K562 (cell line): ENCODE measurements around the gene ZBP1. TPM values are rescaled to one million over a fixed set of nuclear protein-coding genes. Genes with fewer than 3 reads are reported as not detected.

ENCODE experiments used
- ATAC-seq: fragments of 200-7000 bp; cut with Tn5 transposase; 3 replicates; pipeline ENCODE4 v1.9.1; 2020; ENCODE audit warnings: moderate library complexity
- BruUV-seq: library from RNA; stranded (reverse); fragments of 400-500 nt; replicated peaks from 2 replicates; lab custom pipeline; 2021; lab: Mats Ljungman, UMichigan
- CTCF ChIA-PET: fragments of 300-600 bp; formaldehyde crosslinking; extraction: SDS; loops from one replicate; lab custom pipeline; 2021; ENCODE audit warnings: low intra/inter-chr PET ratio; lab: Yijun Ruan, JAX
- POLR2A ChIA-PET: fragments of 300-600, 350-650 bp; sonication (Branson Sonifier 250); formaldehyde crosslinking; extraction: SDS; loops from one replicate; lab custom pipeline; 2021; ENCODE audit warnings: antibody characterized with exemption, inconsistent platforms; lab: Yijun Ruan, JAX
- DNase-seq, 4 experiments: peaks; one replicate each; pipeline versions ENCODE4 v3.0.0 to v3.0.0-alpha.2; 2011 to 2018; ENCODE audit warnings: low spot score in 3 of 4, mixed read lengths in 3 of 4; ENCODE audit errors: extremely low read depth in 1 of 4
- FAIRE-seq: peaks from 2 replicates; lab custom pipeline; 2011; peaks lifted over from hg19 to GRCh38; lab: Jason Lieb, UNC
- H2AFZ ChIP-seq: 2 replicates; pipeline ENCODE4 v1.6.0; 2011; ENCODE audit warnings: low read depth, low read length, control low read depth, inconsistent platforms
- H3K27ac ChIP-seq: fragments of 200-600 bp; 3 replicates; pipeline ENCODE4 v1.8.0; 2011; ENCODE audit warnings: low read depth, mild to moderate bottlenecking, control low read depth, inconsistent platforms, low read length, moderate library complexity, mixed read lengths; ENCODE audit errors: extremely low read depth
- H3K27me3 ChIP-seq, 2 experiments: fragments of 300-600 bp in 1 of 2; 2 replicates in 1 of 2; 3 replicates in 1 of 2; pipeline versions ENCODE4 v1.6.0 to v1.8.0; 2011; ENCODE audit warnings: inconsistent platforms in 2 of 2, low read length in 2 of 2, mild to moderate bottlenecking in 1 of 2, mixed read lengths in 1 of 2, moderate library complexity in 1 of 2; ENCODE audit not compliant: control insufficient read depth in 2 of 2, insufficient read depth in 2 of 2
- H3K36me3 ChIP-seq: fragments of 300-600 bp; 3 replicates; pipeline ENCODE4 v1.8.0; 2011; ENCODE audit warnings: mild to moderate bottlenecking, low read length, inconsistent platforms; ENCODE audit not compliant: control insufficient read depth, insufficient read depth
- H3K4me1 ChIP-seq, 2 experiments: fragments of 200-600 bp in 1 of 2; replicated peaks in 1 of 2; 2 replicates in 1 of 2; 3 replicates in 1 of 2; pipeline versions ENCODE4 v1.5.1 to v1.8.0; 2011; ENCODE audit warnings: inconsistent platforms in 2 of 2, low read length in 2 of 2, mild to moderate bottlenecking in 1 of 2, mixed read lengths in 1 of 2, moderate library complexity in 1 of 2; ENCODE audit not compliant: control insufficient read depth in 2 of 2, insufficient read depth in 2 of 2
- H3K4me2 ChIP-seq: 2 replicates; pipeline ENCODE4 v1.6.1; 2011; ENCODE audit warnings: low read length, control low read depth, inconsistent platforms, mixed read lengths; ENCODE audit not compliant: insufficient read depth
- H3K4me3 ChIP-seq: fragments of 200-600 bp; sonication (generic), shearing (Covaris generic); 2 replicates; pipeline ENCODE4 v1.5.1; 2016; ENCODE audit warnings: control low read depth, inconsistent platforms
- H3K79me2 ChIP-seq: fragments of 200-600 bp; 3 replicates; pipeline ENCODE4 v1.8.0; 2011; ENCODE audit warnings: low read length, inconsistent platforms; ENCODE audit not compliant: control insufficient read depth, insufficient read depth
- H3K9ac ChIP-seq, 2 experiments: 2 replicates each; pipeline versions ENCODE4 v1.6.0 to v1.6.1; 2011; ENCODE audit warnings: low read depth in 2 of 2, low read length in 2 of 2, control low read depth in 1 of 2, inconsistent platforms in 1 of 2, mild to moderate bottlenecking in 1 of 2, mixed read lengths in 1 of 2; ENCODE audit not compliant: insufficient read depth in 1 of 2
- H3K9me1 ChIP-seq: one replicate; pipeline ENCODE4 v1.6.0; 2011; ENCODE audit warnings: inconsistent platforms, mild to moderate bottlenecking, low read length, moderate library complexity; ENCODE audit not compliant: control insufficient read depth, insufficient read depth
- H3K9me3 ChIP-seq: replicated peaks from 2 replicates; pipeline ENCODE4 v1.5.1; 2011; ENCODE audit warnings: low read depth, low read length, inconsistent platforms; ENCODE audit not compliant: control insufficient read depth, insufficient read depth
- H4K20me1 ChIP-seq: replicated peaks from 2 replicates; pipeline ENCODE4 v1.6.1; 2011; ENCODE audit warnings: low read length, inconsistent platforms, mixed read lengths; ENCODE audit not compliant: control insufficient read depth, insufficient read depth
- AFF4 ChIP-seq: sonication (generic); formaldehyde crosslinking; IDR thresholded peaks from 2 replicates; pipeline ENCODE4 v1.8.0; 2023; ENCODE audit warnings: mild to moderate bottlenecking, missing genetic modification reagents
- CAMTA2 ChIP-seq: fragments of 250-450 bp; sonication (Bioruptor Pico); conservative IDR thresholded peaks from 2 replicates; pipeline ENCODE4 v1.5.1; 2022
- CTCF ChIP-seq, 3 experiments: IDR thresholded peaks in 2 of 3; conservative IDR thresholded peaks in 1 of 3; 2 replicates each; pipeline ENCODE4 v1.5.1; 2011 to 2012; ENCODE audit warnings: low read length in 3 of 3, mild to moderate bottlenecking in 3 of 3, control low read depth in 2 of 3, improper control_type of control experiment in 1 of 3, inconsistent platforms in 1 of 3, low read depth in 1 of 3, mixed read lengths in 1 of 3, moderate library complexity in 1 of 3; ENCODE audit not compliant: insufficient read depth in 2 of 3
- ESRRA ChIP-seq: fragments of 450-650 bp; IDR thresholded peaks from 2 replicates; pipeline ENCODE4 v1.6.1; 2014; ENCODE audit warnings: low read depth, mild to moderate bottlenecking, moderate library complexity, borderline replicate concordance
- RAD21 ChIP-seq, 2 experiments: fragments of 250-450 bp in 1 of 2; fragments of 450-650 bp in 1 of 2; sonication (Bioruptor Pico) in 1 of 2; formaldehyde crosslinking in 1 of 2; IDR thresholded peaks in 1 of 2; conservative IDR thresholded peaks in 1 of 2; 2 replicates each; pipeline versions ENCODE4 v1.4.0 to v1.8.0; 2020 to 2022; ENCODE audit warnings: mild to moderate bottlenecking in 2 of 2, moderate library complexity in 1 of 2
- STAT5B ChIP-seq: fragments of 250-450 bp; sonication (Bioruptor Pico); IDR thresholded peaks from 2 replicates; pipeline ENCODE4 v1.8.0; 2021; ENCODE audit warnings: mild to moderate bottlenecking, inconsistent platforms
- WGBS: fragments of 100-300 bp; shearing (Covaris generic); methylation state at CpG from one replicate; pipeline ENCODE4 v1.1.6; 2016; ENCODE audit warnings: low coverage, mixed read lengths; ENCODE audit not compliant: insufficient coverage; ENCODE audit errors: missing lambda C conversion rate; 5-methylcytosine and 5-hydroxymethylcytosine counted together
- in situ Hi-C: fragments of 300-500 bp; cut with MboI; formaldehyde crosslinking; loops from 4 replicates; pipeline ENCODE4 v1.15.0; 2018; ENCODE audit warnings: inconsistent platforms, mixed read lengths
- intact Hi-C: fragments of 100-400 bp; cut with micrococcal nuclease; formaldehyde crosslinking; loops from 2 replicates; pipeline ENCODE4 v1.14.2; 2022
- polyA plus RNA-seq, 8 experiments: library from polyadenylated mRNA; depleted of rRNA in 4 of 8; stranded (reverse) in 5 of 8; unstranded in 3 of 8; fragments of >200 nt; fragmentation: Nextera tagmentation in 2 of 8; fragmentation: Illumina TruSeq in 1 of 8; extraction: Ambion mirVana in 2 of 8; extraction: Trizol in 1 of 8; gene quantifications; 2 replicates each; pipeline versions ENCODE4 v1.2.1 to v1.2.3, GENCODE V29; 2011 to 2014; ENCODE audit warnings: inconsistent platforms in 1 of 8, missing spikeins in 1 of 8
- total RNA-seq, 7 experiments: library from RNA; depleted of rRNA in 6 of 7; stranded (reverse); fragments of >200 nt in 6 of 7; fragmentation: Illumina TruSeq in 2 of 7; extraction: Trizol in 2 of 7; gene quantifications; 2 replicates each; pipeline versions ENCODE4 v1.2.1 to v1.2.3, GENCODE V29; 2011 to 2021; ENCODE audit warnings: low replicate concordance in 1 of 7

ZBP1 gene
- total and polyA plus RNA-seq, 9 of the 15 experiments (the other 6 are each of a cell fraction or from before 2014, with no cell fraction given) = not detected

GRCh38 chr20:57652606-57653545 is 32.6 kb upstream of the ZBP1 start:
- Histone ChIP-seq H3K36me3 (no peaks in the 10 kb centered on the region), H3K4me2 (no peak overlapping the region), H3K27ac (no peak overlapping the region), H2AFZ (no peak overlapping the region), H3K79me2 (no peaks in the 10 kb centered on the region), H3K9me3 (no peaks in the 10 kb centered on the region), H3K4me1 (peaks cover 0 to 16% of the 10 kb centered on the region in 2 experiments; a peak in 1 of 5 replicates)
- no peak for ATAC-seq
- no TSS peak for BruUV-seq
- intact Hi-C loops = loop anchor here (1.0 to 10.0 kb wide), 2 partner anchors 31 to 192 kb away; no protein-coding TSS in a partner anchor
- TF ChIP-seq STAT5B (CRISPR knock-in tag) (no peak), RAD21 (CRISPR knock-in tag; conservative IDR thresholded peaks at IDR 0.05 in 1 of 2, IDR thresholded peaks at IDR 0.05 in 1 of 2) (no peak), CAMTA2 (no peak), CTCF (IDR thresholded peaks at IDR 0.05 in 2 of 3, conservative IDR thresholded peaks at IDR 0.05 in 1 of 3; ENCODE audit: insufficient read depth in 2 of 3, low read depth in 1 of 3, low read length in 3 of 3) (0 out of 6 replicates have a peak, but pooled peaks of 2 of the 3 experiments have one; percentile 6 to 10), AFF4 (CRISPR knock-in tag) (no peak), ESRRA (no peak)
- TF ChIP-seq, all 486 proteins: peak for 1
- no peak overlapping the region for H3K4me3 ChIP-seq
- peaks cover 41 to 81% of the 10 kb centered on the region in 2 experiments; a peak in 4 of 5 replicates for H3K27me3 ChIP-seq
- ChIA-PET POLR2A (no interaction called here), CTCF (interaction anchor here (1.2 to 3.1 kb wide), 3 partner anchors 57 to 558 kb away, joined by 3 to 32 read pairs (median 5); no protein-coding TSS in a partner anchor)
- no peaks in the 10 kb centered on the region for H3K9me1 ChIP-seq
- H3K9ac ChIP-seq = no peak overlapping the region
- in situ Hi-C loops = no loop called here
- 0 out of 2 replicates have a peak, but pooled peaks cover 9% of the 10 kb centered on the region for H4K20me1 ChIP-seq
- FAIRE-seq (no peak), DNase-seq (peak in 1 of 4 experiments; percentile 14)
- WGBS = 2% methylated on average over 21 of the region's 28 CpGs
